Measurements from ENCODE around the gene KIFC3.
A peak's percentile ranks its signal among the peaks of the same experiment; 100 is the strongest.

The KIFC3 gene

GRCh38 chr16:57736419-57737351, 65.6 kb downstream of the KIFC3 start:
- Histone ChIP-seq H3K4me2 (ENCODE audit: low read depth, low read length) (peak overlapping the region; percentile 97), H3K4me1 (ENCODE audit: low read length) (no peaks in the 10 kb centered on the region), H3K36me3 (replicated peaks; ENCODE audit: insufficient read depth, low read length) (no peaks in the 10 kb centered on the region), H2AFZ (ENCODE audit: low read length) (peak overlapping the region; percentile 92; the same call in 1 of the 2 replicates), H3K9ac (ENCODE audit: low read length) (peak overlapping the region; percentile 87), H3K27me3 (replicated peaks; ENCODE audit: insufficient read depth, low read length) (no peaks in the 10 kb centered on the region), H4K20me1 (ENCODE audit: insufficient read depth, low read length) (no peaks in the 10 kb centered on the region), H3K4me3 (ENCODE audit: low read length) (peak overlapping the region; percentile 90), H3K9me3 (replicated peaks; ENCODE audit: insufficient read depth, low read length) (no peaks in the 10 kb centered on the region), H3K27ac (ENCODE audit: low read length) (no peak overlapping the region), H3F3A (ENCODE audit: insufficient read depth, low read length) (no peaks in the 10 kb centered on the region), H3K9me2 (replicated peaks; ENCODE audit: insufficient read depth, low read length) (no peaks in the 10 kb centered on the region), H3K79me2 (ENCODE audit: low read length) (peaks cover 8% of the 10 kb centered on the region; the same call in 1 of the 2 replicates)
- TF ChIP-seq EZH2 (optimal IDR thresholded peaks at IDR 0.05; ENCODE audit: low read depth, low read length) (no peak), EZH2phosphoT487 (IDR thresholded peaks at IDR 0.05; ENCODE audit: low read length) (no peak), CTCF (IDR thresholded peaks at IDR 0.05; ENCODE audit: low read length) (no peak)
- DNase-seq, result peak; percentile 40

GRCh38 chr16:57735755-57736418, 66.4 kb downstream of the KIFC3 start, which contains the start of gene KATNB1:
KATNB1 (plus strand) TSS chr16:57735770; CDS start chr16:57737244, 1,474 bp downstream.
- TF ChIP-seq EZH2 (optimal IDR thresholded peaks at IDR 0.05; ENCODE audit: low read depth, low read length) (no peak), CTCF (IDR thresholded peaks at IDR 0.05; ENCODE audit: low read length) (no peak), EZH2phosphoT487 (IDR thresholded peaks at IDR 0.05; ENCODE audit: low read length) (no peak)
- Histone ChIP-seq H2AFZ (ENCODE audit: low read length) (peak within 1 kb of the TSS; percentile 95), H3K27me3 (replicated peaks; ENCODE audit: insufficient read depth, low read length) (no peaks in the 10 kb centered on the region), H3K36me3 (replicated peaks; ENCODE audit: insufficient read depth, low read length) (no peaks in the 10 kb centered on the region), H3K27ac (ENCODE audit: low read length) (peak within 1 kb of the TSS; percentile 51; the same call in 1 of the 2 replicates), H3K4me2 (ENCODE audit: low read depth, low read length) (peak within 1 kb of the TSS; percentile 97), H3K79me2 (ENCODE audit: low read length) (peaks cover 8% of the 10 kb centered on the region; the same call in 1 of the 2 replicates), H3K4me1 (ENCODE audit: low read length) (no peaks in the 10 kb centered on the region), H3K9ac (ENCODE audit: low read length) (peak within 1 kb of the TSS; percentile 87), H3K9me2 (replicated peaks; ENCODE audit: insufficient read depth, low read length) (no peaks in the 10 kb centered on the region), H4K20me1 (ENCODE audit: insufficient read depth, low read length) (no peaks in the 10 kb centered on the region), H3K9me3 (replicated peaks; ENCODE audit: insufficient read depth, low read length) (no peaks in the 10 kb centered on the region), H3K4me3 (ENCODE audit: low read length) (peak within 1 kb of the TSS; percentile 90), H3F3A (ENCODE audit: insufficient read depth, low read length) (no peaks in the 10 kb centered on the region)
- no peak for DNase-seq

- no peaks in the 10 kb centered on the region for H4K20me1 ChIP-seq (ENCODE audit: insufficient read depth, low read length)
- H3K27me3 ChIP-seq (replicated peaks; ENCODE audit: insufficient read depth, low read length), result no peaks in the 10 kb centered on the region
- no peaks in the 10 kb centered on the region for H3K9me2 ChIP-seq (replicated peaks; ENCODE audit: insufficient read depth, low read length)
- peak overlapping the region; percentile 51; the same call in 1 of the 2 replicates for H3K27ac ChIP-seq (ENCODE audit: low read length)
- no peak for TF ChIP-seq EZH2phosphoT487 (IDR thresholded peaks at IDR 0.05; ENCODE audit: low read length)
- TF ChIP-seq CTCF (IDR thresholded peaks at IDR 0.05; ENCODE audit: low read length), result no peak
- TF ChIP-seq EZH2 (optimal IDR thresholded peaks at IDR 0.05; ENCODE audit: low read depth, low read length), result no peak
- no peaks in the 10 kb centered on the region for H3K36me3 ChIP-seq (replicated peaks; ENCODE audit: insufficient read depth, low read length)
- peak; percentile 100 for DNase-seq
- H3K79me2 ChIP-seq (ENCODE audit: low read length), result peaks cover 8% of the 10 kb centered on the region; the same call in 1 of the 2 replicates
- H3F3A ChIP-seq (ENCODE audit: insufficient read depth, low read length), result no peaks in the 10 kb centered on the region
- no peaks in the 10 kb centered on the region for H3K9me3 ChIP-seq (replicated peaks; ENCODE audit: insufficient read depth, low read length)
- H3K4me1 ChIP-seq (ENCODE audit: low read length), result no peaks in the 10 kb centered on the region
- H3K4me3 ChIP-seq (ENCODE audit: low read length), result peak overlapping the region; percentile 90
- H3K9ac ChIP-seq (ENCODE audit: low read length), result peak overlapping the region; percentile 87
- peak overlapping the region; percentile 97 for H3K4me2 ChIP-seq (ENCODE audit: low read depth, low read length)
- H2AFZ ChIP-seq (ENCODE audit: low read length), result peak overlapping the region; percentile 95
These were observed 67.2 kb downstream of the KIFC3 start for GRCh38 chr16:57734925-57735754.
